ENCODE results near the gene CST7.

Gene CST7

GRCh38 chr20:24960861-24961260, 11.8 kb downstream of the CST7 start:
- Histone ChIP-seq H3K27me3 (ENCODE audit: insufficient read depth, poor library complexity, severe bottlenecking) (no peaks in the 10 kb centered on the region), H3K36me3 (ENCODE audit: low read depth) (no peaks in the 10 kb centered on the region; the same call in 1 of the 2 replicates), H3K27ac (ENCODE audit: poor library complexity, severe bottlenecking) (no peak overlapping the region), H3K9me3 (ENCODE audit: severe bottlenecking) (no peaks in the 10 kb centered on the region), H3K4me3 (ENCODE audit: severe bottlenecking) (no peak overlapping the region), H3K4me1 (ENCODE audit: insufficient read depth, poor library complexity, severe bottlenecking) (no peaks in the 10 kb centered on the region)
- TF ChIP-seq CTCF (IDR thresholded peaks at IDR 0.05; ENCODE audit: poor library complexity, severe bottlenecking), result no peak
- no peak for DNase-seq (ENCODE audit: low spot score)
- no peak for ATAC-seq (ENCODE audit: low read depth)

GRCh38 chr20:24961384-24962181, 12.5 kb downstream of the CST7 start:
- ATAC-seq (ENCODE audit: low read depth) (no peak), DNase-seq (ENCODE audit: low spot score) (peak; percentile 40)
- Histone ChIP-seq H3K27me3 (ENCODE audit: insufficient read depth, poor library complexity, severe bottlenecking) (no peaks in the 10 kb centered on the region), H3K4me3 (ENCODE audit: severe bottlenecking) (no peak overlapping the region), H3K36me3 (ENCODE audit: low read depth) (no peaks in the 10 kb centered on the region; the same call in 1 of the 2 replicates), H3K4me1 (ENCODE audit: insufficient read depth, poor library complexity, severe bottlenecking) (no peaks in the 10 kb centered on the region), H3K27ac (ENCODE audit: poor library complexity, severe bottlenecking) (no peak overlapping the region), H3K9me3 (ENCODE audit: severe bottlenecking) (no peaks in the 10 kb centered on the region)
- TF ChIP-seq CTCF (IDR thresholded peaks at IDR 0.05; ENCODE audit: poor library complexity, severe bottlenecking), result no peak

DNA sequence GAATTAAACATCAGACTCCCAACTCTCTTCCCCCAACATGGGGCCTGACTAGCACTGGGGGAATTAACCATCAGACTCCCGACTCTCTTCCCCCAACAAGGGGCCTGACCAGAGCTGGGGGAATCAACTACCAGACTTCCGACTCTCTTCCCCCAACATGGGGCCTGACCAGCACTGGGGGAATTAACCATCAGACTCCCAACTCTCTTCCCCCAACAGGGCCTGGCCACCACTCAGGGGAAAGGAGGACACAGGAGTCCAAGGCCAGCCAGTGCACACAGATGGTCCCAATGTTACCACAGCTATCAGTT, 13.1 kb downstream of the CST7 start:
- no peak for DNase-seq (ENCODE audit: low spot score)
- H3K9me3 ChIP-seq (ENCODE audit: severe bottlenecking), result no peaks in the 10 kb centered on the region
- no peak for ATAC-seq (ENCODE audit: low read depth)
- no peaks in the 10 kb centered on the region for H3K27me3 ChIP-seq (ENCODE audit: insufficient read depth, poor library complexity, severe bottlenecking)
- TF ChIP-seq CTCF (IDR thresholded peaks at IDR 0.05; ENCODE audit: poor library complexity, severe bottlenecking), result no peak
- no peak overlapping the region for H3K27ac ChIP-seq (ENCODE audit: poor library complexity, severe bottlenecking)
- no peaks in the 10 kb centered on the region; the same call in 1 of the 2 replicates for H3K36me3 ChIP-seq (ENCODE audit: low read depth)
- H3K4me1 ChIP-seq (ENCODE audit: insufficient read depth, poor library complexity, severe bottlenecking), result no peaks in the 10 kb centered on the region
- no peak overlapping the region for H3K4me3 ChIP-seq (ENCODE audit: severe bottlenecking)

DNA sequence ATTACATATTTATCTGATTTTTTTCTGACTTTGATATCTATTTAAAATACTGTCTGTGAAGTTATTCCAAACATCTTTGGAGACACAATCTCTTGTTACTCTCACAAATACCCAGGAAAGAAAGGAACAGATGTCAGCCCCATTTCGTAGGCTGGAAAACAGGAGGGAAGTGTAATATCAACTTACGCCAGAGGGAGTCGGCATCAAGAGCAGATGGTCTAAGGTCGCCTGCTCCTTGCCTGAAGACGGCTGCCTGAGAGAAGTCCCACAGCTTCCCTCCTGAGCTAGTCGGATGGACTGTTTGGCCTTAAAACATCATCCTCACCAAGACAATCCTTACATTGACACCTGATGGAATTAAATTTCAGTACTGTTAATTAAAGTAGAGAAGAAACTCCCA, 13.4 kb downstream of the CST7 start:
- H3K4me3 ChIP-seq (ENCODE audit: severe bottlenecking), result no peak overlapping the region

More for the DNA sequence above, 13.4 kb downstream of the CST7 start:
- Histone ChIP-seq H3K9me3 (ENCODE audit: severe bottlenecking) (no peaks in the 10 kb centered on the region), H3K27ac (ENCODE audit: poor library complexity, severe bottlenecking) (no peak overlapping the region), H3K27me3 (ENCODE audit: insufficient read depth, poor library complexity, severe bottlenecking) (no peaks in the 10 kb centered on the region), H3K4me1 (ENCODE audit: insufficient read depth, poor library complexity, severe bottlenecking) (no peaks in the 10 kb centered on the region), H3K36me3 (ENCODE audit: low read depth) (no peaks in the 10 kb centered on the region; the same call in 1 of the 2 replicates)
- DNase-seq (ENCODE audit: low spot score), result no peak
- no peak for TF ChIP-seq CTCF (IDR thresholded peaks at IDR 0.05; ENCODE audit: poor library complexity, severe bottlenecking)
- ATAC-seq (ENCODE audit: low read depth), result no peak
